GM18951 (cell line): ENCODE results near the gene PIP5K1B.

Source experiments
- POLR2A ChIP-seq: IDR thresholded peaks from 4 replicates; pipeline ENCODE4 v1.6.1; 2011; ENCODE audit warnings: mild to moderate bottlenecking; ENCODE audit not compliant: insufficient read length, insufficient read depth; ENCODE audit errors: extremely low read depth
- in situ Hi-C: fragments of 300-500 bp; cut with MboI; formaldehyde crosslinking; loops from one replicate; pipeline ENCODE4 v1.12.0; 2022; ENCODE audit warnings: low sequenced_read_pairs, mixed read lengths, inconsistent platforms; ENCODE audit not compliant: unreplicated experiment

The PIP5K1B gene

DNA sequence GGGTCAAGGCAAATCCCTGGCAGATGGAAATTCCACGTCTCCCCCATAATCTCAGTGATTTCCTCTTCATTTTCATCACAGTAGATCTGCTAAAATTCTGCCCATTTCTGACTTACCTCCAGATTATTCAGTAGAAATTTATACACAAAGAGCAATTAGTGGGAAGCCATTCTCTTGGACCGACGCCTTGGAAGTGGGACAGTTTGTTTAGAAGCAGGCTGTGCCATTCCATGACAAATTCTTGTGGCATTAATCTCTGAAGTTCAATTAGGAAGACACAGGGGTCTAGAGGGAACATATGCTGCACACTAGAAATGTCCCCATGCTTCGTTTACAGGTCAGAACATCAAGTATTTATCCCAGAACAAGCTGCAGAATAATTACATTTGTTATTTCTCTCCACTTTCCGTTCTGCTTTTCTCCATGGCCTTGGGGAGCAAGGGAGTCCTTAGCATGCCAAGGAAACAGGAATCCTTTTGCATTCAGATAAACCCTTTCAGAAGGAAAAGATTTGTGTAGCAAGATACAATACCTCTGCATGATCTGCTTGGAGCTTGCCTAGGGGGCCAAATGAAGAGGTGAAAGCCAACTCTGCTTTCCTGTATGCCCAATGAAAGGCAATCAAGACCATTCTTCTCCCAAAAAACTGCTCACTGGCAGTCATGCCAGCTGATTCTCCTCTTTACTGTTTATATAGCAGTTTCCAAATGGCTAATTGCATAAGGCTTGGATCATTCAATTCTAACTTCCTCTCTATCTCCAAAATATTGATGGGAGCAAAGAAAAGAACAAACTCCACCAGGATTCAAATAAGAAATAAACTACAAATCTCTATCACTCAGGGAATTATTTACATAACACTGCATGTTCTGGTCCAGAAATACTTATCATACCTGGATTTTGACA is 311.4 kb downstream of the PIP5K1B start:
- no peak for TF ChIP-seq POLR2A
- in situ Hi-C loops = no loop called here

DNA sequence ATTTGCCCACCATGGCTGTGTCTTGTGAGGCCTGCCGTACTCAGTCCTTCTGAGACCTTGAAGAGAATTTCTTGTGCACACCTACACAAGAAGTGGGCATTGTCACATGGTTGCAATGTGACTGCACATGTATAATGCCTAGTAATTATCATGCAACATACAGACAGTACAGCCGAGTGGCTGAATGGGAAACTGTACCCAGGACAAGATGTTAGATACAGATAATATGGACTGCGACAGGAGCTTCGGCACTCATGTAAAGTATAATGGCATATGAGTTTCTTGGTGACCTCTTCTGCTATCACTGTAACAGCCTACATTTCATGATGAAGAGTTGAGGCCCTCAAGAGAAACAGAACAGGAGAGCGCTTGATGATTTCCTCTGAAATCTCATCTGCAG is 313.7 kb downstream of the PIP5K1B start:
- in situ Hi-C loops = no loop called here
- no peak for TF ChIP-seq POLR2A

DNA sequence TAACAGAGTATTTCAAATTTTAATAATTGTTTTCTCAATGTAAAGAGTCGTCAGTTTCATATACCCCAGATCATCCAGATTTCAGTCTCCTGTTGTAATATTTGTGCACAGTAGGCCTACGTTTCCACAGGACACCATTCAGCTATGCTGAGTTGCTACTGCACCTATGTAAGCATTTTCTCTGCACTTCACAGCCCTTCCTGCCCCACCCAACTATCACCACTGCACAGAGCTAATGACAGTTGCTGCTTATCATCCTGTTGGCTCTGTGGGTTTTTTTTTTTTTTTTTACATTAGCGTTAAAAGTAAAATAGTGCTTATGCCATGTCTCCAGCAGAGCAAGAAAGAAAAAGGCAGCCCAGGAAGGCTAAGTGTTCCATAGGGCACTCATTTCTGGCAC is 314.8 kb downstream of the PIP5K1B start:
- TF ChIP-seq POLR2A = no peak
- in situ Hi-C loops = no loop called here

DNA sequence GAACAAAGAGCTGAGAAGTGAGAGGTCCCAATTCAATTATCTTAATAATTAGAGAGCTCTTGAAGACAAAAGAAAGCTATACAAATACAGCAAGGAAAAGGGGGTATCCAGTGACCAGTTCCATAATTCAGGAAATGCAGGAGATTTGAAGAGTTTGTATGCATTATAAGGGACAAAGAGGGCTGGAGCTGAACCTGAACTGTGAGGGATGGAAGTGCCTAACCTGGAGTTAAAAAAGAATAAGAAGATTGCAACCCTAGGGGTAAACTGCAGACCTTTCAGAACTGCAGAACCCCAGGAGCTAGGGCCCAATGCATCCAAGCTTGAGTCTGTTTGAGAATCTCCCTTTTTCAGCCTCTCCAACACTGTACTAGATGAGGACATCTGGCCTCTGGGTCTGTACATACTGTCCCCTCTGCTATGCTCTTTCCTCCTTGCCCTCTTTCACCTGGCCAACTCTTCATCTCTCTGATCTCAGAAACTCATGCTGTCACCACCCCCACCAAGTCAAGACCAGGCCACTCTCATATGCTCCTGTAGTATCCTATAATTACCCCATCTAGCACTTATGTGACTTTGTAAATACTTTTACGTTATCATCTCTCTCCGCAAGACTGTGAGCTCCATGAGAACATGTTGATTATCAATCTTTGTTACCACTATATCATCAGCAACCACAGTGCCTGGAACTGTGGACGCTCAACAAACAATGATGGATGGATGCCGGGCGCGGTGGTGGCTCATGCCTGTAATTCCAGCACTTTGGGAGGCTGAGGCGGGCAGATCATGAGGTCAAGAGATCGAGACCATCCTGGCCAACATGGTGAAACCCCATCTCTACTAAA is 315.5 kb downstream of the PIP5K1B start:
- in situ Hi-C loops = no loop called here

DNA sequence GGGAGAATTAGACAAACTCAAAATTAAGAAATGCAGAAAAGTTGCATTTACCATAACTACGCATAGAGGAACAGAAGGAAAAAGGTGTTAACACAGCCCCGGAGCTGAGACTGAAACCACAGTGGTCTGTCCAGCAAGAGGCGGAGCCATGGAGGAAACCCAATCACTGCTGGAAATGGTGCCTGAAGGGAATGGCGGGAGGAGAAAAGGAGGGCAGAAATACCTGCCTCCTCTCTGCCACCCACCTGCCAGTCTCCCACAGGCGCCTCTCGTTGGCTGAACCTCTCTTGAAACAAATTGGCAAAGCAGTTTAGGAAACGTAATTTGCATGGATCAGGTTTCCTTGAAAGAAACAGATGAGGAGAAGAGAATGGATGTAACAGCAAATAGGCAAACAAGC is 318.6 kb downstream of the PIP5K1B start:
- in situ Hi-C loops = no loop called here
- TF ChIP-seq POLR2A = no peak

More for the DNA sequence above, 315.5 kb downstream of the PIP5K1B start:
- no peak for TF ChIP-seq POLR2A

DNA sequence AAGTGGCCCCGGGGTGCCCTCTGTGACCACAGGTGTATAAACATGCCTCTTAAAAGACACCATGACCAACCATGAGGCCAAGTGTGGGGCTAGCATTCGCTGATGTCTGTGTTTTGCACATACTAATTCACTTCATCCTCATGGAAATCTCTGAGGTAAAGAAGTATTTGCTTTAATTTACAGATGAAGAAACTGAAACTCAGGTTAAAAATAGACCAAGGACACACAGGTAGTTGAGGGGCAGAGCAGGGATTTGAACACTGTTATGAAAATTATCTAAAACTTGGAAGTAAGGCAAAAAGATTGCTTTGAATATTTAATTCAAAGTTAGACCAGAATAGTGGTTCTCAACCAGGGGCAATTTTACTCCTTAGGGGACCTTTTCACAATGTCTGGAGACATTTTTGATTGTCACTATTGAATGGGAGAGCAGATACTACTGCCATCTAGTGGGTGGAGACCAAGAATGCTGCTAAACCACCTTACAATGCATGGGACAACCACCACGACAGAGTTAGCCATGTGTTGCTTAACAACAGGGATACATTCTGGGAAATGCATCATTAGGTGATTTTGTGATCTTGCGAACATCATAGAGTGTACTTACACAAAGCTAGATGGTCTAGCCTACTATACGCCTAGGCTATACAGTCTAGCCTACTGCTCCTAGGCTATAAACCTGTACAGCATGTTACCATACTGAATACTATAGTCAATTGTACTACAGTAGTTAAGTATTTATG is 322.5 kb downstream of the PIP5K1B start:
- no peak for TF ChIP-seq POLR2A
- in situ Hi-C loops = no loop called here

DNA sequence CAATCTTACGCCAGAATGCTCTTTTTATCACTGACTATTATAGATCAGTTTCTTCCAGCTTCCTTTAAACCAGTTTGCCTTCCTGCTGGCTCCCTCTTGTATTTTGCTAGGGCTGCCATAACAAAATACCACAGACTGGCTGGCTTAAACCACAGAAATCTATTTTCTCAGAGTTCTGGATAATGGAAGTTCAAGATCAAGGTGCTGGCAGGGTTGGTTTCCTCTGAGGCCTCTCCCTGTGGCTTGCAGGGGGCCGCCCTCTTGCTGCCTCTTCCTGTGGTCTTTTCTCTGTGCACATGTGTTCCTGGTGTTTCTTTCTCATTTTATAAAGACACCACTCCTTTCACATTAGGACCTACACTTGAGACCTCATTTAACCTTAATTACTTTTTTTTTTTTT is 323.7 kb downstream of the PIP5K1B start:
- no peak for TF ChIP-seq POLR2A

DNA sequence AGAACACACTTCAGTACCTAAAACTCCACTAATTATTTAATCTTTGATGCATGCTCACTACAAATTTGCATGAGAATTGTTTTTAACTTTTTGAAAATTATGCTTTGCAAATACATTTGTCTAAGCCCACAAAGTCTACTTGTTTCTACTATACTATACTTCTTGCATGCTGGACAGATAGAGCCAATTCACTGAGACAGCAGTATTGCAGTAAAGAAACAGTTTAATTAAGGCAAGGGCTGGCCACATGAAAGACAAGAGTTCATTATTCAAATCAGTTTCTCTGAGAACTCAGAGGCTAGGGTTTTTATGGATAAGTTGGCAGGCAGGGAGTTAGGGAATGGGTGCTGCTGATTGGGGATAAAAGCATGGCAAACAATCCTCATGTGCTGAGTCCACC is 324.5 kb downstream of the PIP5K1B start:
- no peak for TF ChIP-seq POLR2A
- in situ Hi-C loops = no loop called here

More for the DNA sequence above, 323.7 kb downstream of the PIP5K1B start:
- in situ Hi-C loops = no loop called here

DNA sequence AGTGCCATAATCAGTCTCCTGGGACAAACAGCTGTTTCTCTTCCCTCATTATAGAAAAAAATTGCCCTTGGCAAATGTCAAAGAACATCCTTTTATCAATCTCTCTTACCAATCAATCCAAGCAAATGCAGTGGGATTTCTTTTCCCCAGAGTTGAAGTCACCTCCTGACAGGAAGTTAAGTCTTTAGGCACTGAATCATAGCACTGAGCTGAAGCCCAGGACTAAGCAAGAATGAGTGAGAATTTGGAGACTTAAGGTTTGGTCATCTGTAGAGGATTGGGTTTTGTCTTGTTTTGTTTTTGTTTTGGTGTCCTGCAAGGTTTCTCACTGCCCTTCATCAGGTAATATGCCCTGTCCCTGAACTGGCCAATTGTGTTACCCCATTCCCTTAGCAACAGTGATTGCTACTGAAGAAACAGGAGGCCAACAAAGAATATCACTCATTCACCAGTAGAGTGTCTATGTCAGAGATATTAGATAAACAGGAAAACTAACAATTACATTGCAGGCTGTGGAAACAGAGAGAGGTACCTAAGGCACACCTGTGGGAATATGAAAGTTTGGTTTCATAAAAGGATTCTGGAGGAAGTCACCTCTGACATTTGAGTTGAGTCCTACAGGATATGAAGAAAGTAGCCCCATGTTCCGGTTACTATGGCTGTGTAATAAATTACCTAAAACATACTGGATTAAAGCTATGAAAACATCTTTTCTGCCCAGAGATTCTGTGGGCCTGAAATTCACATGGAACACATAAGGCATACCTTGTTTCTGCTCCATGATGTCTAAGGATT is 326.0 kb downstream of the PIP5K1B start:
- in situ Hi-C loops = no loop called here
- no peak for TF ChIP-seq POLR2A

DNA sequence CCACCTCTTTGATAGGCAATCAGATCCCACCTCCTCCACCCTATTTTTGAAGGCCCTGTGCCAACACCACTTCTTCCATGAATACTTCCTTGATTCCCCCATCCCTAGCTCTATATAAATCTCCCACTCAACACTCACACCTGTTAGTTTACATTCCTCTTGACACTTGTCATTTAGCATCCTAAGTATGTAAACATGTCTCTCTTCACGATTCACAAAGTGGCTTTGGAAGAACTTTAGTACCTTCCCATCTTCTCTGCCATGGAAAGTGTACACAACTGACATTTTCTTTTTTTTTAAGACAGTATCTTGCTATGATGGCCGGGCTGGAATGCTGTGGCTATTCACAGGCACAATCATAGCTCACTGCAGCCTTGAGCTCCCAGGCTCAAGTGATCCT is 329.0 kb downstream of the PIP5K1B start:
- no peak for TF ChIP-seq POLR2A
- in situ Hi-C loops = no loop called here

DNA sequence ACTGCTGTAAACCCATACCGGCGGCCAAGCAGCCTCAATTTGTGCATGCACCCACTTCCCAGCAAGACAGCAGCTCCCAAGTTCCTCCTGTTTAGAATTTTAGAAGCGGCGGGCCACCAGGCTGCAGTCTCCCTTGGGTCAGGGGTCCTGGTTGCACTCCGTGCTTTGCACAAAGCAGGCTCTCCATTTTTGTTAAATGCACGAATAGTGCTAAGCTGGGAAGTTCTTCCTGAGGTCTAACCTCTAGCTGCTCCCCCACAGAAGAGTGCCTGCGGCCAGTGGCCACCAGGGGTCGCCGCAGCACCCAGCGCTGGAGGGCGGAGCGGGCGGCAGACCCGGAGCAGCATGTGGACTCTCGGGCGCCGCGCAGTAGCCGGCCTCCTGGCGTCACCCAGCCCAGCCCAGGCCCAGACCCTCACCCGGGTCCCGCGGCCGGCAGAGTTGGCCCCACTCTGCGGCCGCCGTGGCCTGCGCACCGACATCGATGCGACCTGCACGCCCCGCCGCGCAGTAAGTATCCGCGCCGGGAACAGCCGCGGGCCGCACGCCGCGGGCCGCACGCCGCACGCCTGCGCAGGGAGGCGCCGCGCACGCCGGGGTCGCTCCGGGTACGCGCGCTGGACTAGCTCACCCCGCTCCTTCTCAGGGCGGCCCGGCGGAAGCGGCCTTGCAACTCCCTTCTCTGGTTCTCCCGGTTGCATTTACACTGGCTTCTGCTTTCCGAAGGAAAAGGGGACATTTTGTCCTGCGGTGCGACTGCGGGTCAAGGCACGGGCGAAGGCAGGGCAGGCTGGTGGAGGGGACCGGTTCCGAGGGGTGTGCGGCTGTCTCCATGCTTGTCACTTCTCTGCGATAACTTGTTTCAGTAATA is 330.6 kb downstream of the PIP5K1B start, which contains the start of gene FXN:
Gene FXN (plus strand): TSS at position 315 of the 871 bp plus-strand sequence. CDS start 31 bp downstream, at position 346.
- peak; percentile 77 for TF ChIP-seq POLR2A
- in situ Hi-C loops = no loop called here
